T-helper 2 cell treated with Interferon-gamma antibody and Interleukin-4, amounts not matched to agents 100 ng/mL and 5 ng/mL, for 36 hours (primary cell): ENCODE results near the gene TPH2. TPM values are rescaled to one million over a fixed set of nuclear protein-coding genes. Genes with fewer than 3 reads are reported as not detected.

ENCODE experiments used
- intact Hi-C: fragments of 100-400 bp; cut with micrococcal nuclease; formaldehyde crosslinking; loops from one replicate; pipeline ENCODE4 v1.15.1; 2023
- total RNA-seq: library from RNA; stranded (reverse); gene quantifications from 2 replicates; pipeline ENCODE4 v1.2.3, GENCODE V29; 2022

Gene TPH2
- total RNA-seq, 1 donor from 2014 or later: not detected

DNA sequence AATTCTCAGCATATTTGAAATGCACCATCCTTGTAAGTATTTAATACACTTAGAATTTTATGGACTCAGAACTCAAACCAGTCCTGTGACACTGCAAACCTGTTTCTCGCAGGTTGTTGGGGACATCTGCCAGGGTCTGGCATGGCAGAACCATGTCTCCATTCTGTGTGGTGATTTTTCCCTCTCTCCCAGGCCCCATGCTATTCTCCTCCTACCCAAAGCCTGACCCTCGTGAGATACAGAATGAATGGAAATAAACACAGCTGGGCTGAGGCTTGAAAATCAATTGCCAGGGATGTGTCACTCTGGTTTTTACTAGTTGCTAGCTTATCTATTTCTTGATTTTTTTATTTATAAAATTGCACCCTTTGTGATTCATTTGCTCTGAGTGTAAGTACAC lies 19.8 kb downstream of the TPH2 start:
- intact Hi-C loops: no loop called here

GRCh38 chr12:71958993-71959578 lies 20.4 kb downstream of the TPH2 start:
- intact Hi-C loops: no loop called here

- intact Hi-C loops: no loop called here
These were observed 28.6 kb downstream of the TPH2 start for GRCh38 chr12:71967211-71967610.

GRCh38 chr12:71969330-71969729 lies 30.7 kb downstream of the TPH2 start:
- intact Hi-C loops: no loop called here

DNA sequence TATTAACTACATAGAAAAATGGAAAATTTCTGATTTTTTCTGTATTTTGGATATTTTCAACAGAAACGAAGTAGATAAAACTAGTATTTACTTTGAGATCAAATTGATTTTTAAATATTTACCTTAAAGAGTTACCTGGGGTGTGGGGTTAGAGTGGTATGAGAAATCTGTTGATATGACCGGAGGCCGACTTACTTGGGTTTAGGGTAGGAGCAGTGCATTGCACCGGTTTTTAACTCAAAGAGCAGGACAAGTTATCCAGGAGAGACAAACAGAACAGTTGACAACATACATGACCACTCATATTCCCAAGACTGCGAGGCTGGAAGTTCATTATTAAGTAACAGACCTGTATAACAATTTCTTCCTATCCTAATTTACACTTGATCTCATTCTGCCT lies 31.4 kb downstream of the TPH2 start:
- intact Hi-C loops: no loop called here

- intact Hi-C loops: no loop called here
These were observed 33.9 kb downstream of the TPH2 start for GRCh38 chr12:71972441-71973074.

- intact Hi-C loops: no loop called here
These were observed 35.0 kb downstream of the TPH2 start for GRCh38 chr12:71973687-71974086.

DNA sequence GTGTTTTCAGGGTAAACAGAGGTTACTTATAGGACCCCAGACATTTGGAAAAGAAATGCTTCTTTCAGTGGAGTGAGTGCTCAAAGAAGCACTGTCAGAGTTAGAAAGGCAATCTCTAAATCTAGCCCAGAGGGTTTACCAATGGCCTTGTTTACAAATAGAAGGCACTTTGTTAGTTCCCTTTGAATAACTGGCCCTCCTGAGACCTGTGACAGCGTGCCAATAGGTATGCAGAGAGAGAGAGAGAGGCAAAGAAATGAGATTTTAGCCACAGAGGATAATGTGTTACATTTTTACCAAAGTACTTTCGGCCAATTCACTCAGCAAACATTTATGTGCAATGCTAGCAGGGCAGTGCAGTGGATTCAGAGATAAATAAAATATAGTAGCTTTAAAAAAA lies 41.9 kb downstream of the TPH2 start:
- intact Hi-C loops: no loop called here

DNA sequence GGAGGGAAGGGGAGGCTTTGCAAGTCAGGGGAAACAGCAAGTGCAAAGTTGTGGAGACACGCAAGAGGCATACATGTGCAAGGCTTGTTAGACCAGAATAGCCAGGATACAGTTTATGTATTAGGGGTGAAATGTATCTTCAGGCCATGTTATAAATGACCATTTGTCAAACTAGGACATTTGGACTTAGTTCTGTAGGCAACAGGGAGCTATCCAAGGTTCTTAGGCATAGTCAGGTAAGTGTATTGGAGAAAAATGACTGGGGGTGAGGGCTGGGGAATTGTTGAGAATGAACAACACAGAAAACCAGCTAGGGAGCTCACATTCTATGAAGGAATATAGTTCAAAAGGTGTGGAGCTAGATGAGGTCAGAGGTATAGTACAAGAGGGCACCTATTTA lies 42.5 kb downstream of the TPH2 start:
- intact Hi-C loops: no loop called here

GRCh38 chr12:71994715-71995114 lies 56.1 kb downstream of the TPH2 start:
- intact Hi-C loops: no loop called here

GRCh38 chr12:71999795-72000194 lies 61.1 kb downstream of the TPH2 start:
- intact Hi-C loops: no loop called here

GRCh38 chr12:72000969-72001648 lies 62.5 kb downstream of the TPH2 start:
- intact Hi-C loops: no loop called here

GRCh38 chr12:72006766-72007165 lies 68.1 kb downstream of the TPH2 start:
- intact Hi-C loops: no loop called here

- intact Hi-C loops: no loop called here
These were observed 71.7 kb downstream of the TPH2 start for GRCh38 chr12:72010356-72010755.

DNA sequence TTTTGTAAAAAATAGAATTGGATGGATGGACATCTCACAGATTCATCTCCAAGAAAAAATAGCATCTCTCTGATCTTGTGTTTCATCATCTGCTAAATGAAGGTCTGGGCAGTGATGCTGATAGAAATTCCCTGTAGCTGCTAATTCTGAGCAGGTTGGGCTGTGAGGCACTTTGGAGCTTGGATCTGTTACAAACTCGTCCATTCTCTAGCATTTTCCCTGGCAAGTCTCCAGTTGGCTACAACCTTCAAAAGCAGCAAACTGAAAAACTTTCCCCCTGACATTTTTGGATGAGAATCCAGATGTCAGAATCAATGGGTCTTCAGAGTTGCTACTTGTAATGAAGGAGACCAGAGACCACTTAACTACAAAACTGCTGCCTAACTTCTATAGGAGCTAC lies 72.7 kb downstream of the TPH2 start:
- intact Hi-C loops: no loop called here

DNA sequence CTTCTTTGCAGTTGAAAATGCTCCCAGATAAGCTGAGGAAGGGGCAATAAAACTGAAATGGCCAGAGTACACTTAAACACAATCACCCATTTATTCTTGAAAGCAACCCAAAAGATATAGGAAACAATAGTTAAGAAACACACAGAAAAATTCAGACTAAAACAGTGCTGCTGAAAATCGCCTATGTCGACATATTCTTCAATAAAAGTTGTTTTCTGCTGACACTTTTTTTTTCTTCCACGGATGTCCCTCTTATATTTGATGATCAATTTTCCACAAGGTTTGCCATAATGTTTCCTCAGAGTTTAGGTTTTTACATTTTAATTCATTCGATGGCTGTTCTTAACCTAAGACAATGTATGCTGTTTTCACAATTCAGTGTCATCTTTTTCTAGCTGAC lies 74.2 kb downstream of the TPH2 start:
- intact Hi-C loops: no loop called here

DNA sequence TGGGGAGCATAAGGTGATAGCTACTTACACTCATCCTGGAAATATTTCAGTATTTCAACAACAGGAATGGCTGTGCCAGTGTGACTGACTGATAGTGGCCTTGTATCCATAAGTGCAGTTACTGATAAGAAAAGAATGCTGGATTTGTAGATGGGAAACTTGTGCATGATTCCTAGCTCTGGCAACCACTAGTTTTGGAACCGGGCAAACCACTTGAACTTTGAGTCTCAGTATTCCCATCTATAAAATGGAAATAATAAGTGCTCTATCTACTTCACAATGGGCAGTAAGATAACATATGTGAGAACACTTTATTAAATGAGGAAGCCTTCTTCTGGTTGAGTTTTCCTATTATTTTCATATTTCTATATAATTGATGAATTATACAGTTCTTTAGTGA lies 77.2 kb downstream of the TPH2 start:
- intact Hi-C loops: no loop called here

- intact Hi-C loops: no loop called here
These were observed 78.5 kb downstream of the TPH2 start for GRCh38 chr12:72017054-72017651.

GRCh38 chr12:72018036-72018435 lies 79.4 kb downstream of the TPH2 start:
- intact Hi-C loops: no loop called here

DNA sequence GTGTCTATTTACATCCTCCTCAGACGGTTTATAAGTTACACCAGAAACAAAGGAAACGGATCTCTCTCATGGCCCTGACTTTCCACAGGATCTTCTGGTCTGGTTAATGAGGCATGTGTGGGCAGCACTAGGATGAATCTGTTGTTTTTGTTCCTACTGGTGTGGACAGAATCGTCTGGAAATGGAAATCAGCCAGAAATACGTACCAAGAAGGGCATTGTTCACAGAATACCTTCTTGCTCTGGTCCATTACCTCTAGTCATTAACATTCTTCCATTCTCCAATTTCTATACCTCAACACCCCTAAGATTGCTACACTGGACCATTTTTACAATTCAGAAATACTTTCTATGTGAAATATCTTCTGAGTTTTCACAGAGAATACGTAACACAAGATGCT lies 86.0 kb downstream of the TPH2 start:
- intact Hi-C loops: no loop called here

- intact Hi-C loops: no loop called here
These were observed 86.9 kb downstream of the TPH2 start for GRCh38 chr12:72025524-72025923.

- intact Hi-C loops: no loop called here
These were observed 90.3 kb downstream of the TPH2 start for GRCh38 chr12:72028966-72029365.

DNA sequence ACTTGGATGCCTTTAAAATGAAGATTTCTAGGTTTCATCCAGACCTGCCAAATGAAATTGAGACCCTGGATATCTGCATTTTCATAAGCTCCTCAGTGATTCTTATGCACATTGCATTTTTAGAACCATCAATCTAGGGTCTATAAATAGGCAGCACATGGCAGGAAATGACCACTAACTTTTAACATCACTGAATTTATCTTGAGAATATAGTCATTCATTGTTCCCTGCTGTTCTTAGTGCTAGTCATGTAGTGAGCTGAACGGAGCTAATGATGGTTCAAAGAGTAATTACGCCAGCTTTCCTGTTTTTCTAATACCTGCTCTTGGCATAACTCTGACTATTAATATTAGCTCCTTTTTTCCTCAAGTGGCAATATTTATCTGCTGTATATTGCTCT lies 91.6 kb downstream of the TPH2 start:
- intact Hi-C loops: no loop called here
